Stimulated activated CD4-positive, alpha-beta T cell treated with anti-CD3 and anti-CD28 coated beads, Interleukin-4, amount 100 ng/mL, for 48 hours (primary cell): ENCODE results near the gene MAPK8IP1.

Source experiments
- DNase-seq, 2 donors: peaks; one replicate each; pipeline ENCODE4 v3.0.0-alpha.2; 2020; ENCODE audit warnings: low read depth in 2 of 2

The MAPK8IP1 gene

DNA sequence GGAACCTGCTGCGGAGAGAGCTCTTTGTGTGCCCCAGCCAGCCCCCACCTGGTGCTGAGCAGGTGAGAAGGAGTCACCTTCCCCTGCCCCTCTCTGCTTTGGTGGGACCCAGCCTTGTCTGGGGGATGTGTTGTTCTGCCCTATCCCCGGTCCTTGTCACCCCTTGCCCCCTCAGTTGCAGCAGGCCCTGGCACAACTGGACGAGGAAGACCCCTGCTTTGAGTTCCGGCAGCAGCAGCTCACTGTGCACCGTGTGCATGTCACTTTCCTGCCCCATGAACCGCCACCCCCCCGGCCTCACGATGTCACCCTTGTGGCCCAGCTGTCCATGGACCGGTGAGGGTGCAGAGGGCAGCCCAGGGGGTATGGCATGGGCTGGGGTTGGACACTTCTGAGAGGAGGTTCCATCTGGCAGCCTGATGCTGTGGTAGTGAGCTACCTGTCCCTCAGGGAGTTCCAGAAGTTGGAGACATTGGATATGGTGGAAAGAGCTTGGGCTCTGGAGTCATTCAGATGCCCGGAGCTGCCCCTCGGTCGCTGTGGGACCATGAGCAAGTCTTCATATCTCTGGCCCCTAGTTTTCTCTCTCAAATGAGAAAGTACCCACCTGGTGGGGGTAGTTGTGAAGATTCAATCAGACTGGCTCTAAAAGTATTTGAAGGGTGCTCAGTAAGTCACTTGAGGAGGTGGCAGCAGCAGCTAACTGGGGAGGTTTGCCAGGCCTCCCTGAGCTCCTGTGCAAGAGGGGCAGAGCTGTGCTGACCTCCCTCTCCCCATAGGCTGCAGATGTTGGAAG, 41.3 kb downstream of the MAPK8IP1 start:
- DNase-seq: no peak

GRCh38 chr11:45927332-45927683, 41.9 kb downstream of the MAPK8IP1 start:
- no peak for DNase-seq

DNA sequence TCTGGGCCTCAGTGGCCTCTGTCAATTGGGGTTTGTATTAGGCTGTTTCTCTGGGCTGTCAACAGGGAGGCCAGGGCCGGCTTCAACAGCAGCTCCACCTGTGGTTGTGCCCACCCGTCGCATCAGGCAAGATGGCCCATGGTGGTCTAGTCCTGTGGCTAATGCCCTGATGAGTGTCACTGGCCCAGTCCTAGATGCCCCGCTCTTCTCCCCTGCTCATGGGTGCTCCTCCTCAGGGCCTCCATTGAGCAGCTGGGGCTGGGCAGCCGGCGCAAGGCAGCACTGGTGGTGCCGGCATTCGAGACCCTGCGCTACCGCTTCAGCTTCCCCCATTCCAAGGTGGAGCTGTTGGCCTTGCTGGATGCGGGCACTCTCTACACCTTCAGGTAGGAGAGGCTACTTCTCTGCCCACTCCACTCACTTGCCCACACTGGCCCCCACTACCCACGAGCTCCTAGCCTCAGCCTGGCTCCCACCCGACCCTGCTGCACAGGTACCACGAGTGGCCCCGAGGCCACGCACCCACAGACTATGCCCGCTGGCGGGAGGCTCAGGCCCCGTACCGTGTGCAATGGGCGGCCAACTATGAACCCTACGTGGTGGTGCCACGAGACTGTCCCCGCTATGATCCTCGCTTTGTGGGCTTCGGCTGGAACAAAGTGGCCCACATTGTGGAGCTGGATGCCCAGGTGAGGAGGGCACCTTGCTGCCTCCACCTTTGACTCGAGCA, 42.4 kb downstream of the MAPK8IP1 start:
- DNase-seq: no peak

- no peak for DNase-seq
Observed at GRCh38 chr11:45928535-45929215, 43.2 kb downstream of the MAPK8IP1 start.

DNA sequence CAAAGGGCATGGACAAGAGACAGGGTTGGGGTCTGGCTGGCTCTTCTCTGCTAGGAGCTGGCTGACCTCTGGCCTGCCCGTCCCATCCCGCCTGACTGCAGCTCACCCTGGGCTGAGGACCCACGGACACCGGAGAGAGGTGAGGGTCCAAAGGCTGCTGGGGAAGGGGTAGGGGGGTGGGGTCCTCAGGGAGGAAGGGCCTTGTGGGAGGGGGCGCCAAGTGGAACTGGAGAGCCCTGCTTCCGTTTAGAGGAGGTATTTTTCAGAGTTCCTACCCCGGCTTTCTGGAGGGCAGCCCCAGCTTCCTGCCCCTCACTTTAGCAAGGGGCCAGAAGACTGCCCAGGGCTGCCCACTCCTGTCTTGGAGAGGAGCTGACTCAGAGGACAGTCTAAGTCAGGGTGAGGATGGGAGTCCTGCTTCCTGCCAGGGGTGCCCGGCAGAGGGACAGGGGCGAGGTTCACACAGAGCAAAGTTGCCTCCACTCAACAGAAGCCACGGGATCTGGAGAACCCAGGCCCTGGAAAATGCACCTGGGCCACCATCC, 44.1 kb downstream of the MAPK8IP1 start:
- no peak for DNase-seq

DNA sequence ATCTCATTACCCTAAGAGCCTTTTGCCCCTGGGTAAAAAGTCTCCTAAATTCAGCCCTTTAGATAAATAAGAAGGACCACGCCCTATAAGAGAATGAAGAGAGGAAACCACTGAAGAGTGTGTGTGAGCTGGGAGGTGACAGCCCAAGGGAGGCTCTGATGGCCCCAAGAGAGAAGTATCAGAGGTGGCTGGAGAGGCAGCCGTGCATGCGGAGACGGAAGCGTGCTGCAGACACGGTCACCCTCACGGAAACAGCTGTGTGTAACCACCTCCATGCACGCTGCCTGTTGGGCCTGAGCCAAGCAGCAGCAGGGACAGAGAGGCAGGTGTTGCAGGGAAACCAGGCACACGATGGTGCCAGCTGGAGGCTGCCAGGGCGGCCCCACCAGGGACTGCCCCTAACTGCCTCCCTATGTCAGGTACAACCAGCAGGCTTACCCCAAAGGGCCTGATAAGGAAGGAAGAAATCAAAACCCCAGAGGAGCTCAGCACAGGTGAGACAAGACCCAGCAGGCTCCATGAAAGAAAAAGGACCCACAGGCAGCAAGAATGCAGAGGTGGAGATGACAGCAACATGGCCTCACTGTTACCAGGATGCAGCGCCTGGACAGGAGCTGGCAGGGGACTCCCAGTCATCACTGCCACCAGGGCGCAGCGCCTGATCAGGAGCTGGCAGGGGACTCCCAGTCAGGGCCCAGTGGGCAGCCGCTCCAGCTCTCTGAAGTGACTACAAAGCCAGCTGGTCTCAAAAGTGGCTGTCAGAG, 44.8 kb downstream of the MAPK8IP1 start:
- DNase-seq: no peak

DNA sequence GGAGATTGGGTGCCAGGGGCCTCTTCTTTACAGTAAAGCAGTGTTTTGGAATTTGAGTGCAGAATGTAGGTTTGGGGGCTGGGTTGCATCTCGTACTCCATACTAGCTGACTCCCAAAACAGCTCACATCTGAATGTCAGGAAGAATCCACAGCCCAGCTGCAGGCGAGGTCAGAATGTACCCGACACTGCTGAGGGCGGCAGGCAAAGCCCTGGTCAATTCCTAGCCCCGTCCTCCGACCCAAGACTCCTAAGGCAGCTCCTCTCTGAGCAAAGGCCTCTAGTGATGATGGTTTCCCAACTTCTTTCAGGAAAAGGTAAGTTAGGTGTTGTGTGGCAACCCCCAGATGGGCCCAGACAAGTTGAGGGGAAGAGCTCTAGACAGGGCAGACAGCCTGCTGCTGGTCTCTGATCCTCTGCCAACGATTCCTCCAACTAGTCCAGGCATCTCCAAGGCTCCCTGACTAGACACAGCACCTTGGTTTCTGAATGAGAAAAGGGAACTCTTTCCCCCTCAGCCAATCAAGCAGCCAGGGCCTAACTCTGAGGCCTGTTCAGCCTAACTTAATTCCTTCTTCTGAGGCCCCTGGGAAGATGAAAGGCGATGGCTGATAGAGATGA, 45.6 kb downstream of the MAPK8IP1 start:
- no peak for DNase-seq

DNA sequence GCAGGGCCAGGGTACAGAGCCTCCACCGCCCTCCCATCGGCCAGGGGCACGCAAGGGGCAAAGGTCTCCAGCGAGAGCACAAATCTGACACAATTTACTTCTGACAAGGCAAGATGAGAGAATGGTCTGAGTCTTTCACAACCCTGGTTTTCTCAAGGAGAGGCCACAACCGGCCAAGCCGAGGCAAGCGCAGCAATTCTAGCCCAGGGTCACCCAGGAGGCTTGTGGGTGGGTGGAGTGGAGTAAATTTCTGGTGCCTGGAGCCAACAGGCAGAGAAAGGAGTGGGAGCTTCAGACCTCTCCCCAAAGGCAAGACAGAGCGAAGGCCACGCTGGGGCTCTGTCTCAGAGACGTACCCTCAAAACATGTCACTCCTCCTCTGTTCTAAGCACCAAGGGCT, 46.3 kb downstream of the MAPK8IP1 start:
- DNase-seq: no peak

DNA sequence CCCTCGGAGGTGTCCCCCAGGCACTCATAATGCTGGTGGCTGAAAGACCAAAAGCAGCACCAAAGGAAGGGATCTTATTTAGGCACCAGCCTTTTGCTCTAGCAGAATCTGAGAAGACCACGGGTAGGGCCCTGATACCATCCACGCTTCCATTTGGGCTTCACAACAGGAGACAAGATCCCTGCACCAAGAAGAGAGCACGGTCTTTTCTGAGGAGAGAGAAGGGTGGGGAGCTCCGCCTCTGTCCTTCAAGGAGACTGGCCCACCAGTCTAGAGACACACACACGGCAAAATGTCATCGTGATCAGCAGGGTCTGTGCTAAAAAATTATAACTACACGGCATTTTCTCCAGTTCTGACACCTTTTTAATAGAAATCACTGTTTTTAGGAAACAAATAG, 46.8 kb downstream of the MAPK8IP1 start:
- no peak for DNase-seq

DNA sequence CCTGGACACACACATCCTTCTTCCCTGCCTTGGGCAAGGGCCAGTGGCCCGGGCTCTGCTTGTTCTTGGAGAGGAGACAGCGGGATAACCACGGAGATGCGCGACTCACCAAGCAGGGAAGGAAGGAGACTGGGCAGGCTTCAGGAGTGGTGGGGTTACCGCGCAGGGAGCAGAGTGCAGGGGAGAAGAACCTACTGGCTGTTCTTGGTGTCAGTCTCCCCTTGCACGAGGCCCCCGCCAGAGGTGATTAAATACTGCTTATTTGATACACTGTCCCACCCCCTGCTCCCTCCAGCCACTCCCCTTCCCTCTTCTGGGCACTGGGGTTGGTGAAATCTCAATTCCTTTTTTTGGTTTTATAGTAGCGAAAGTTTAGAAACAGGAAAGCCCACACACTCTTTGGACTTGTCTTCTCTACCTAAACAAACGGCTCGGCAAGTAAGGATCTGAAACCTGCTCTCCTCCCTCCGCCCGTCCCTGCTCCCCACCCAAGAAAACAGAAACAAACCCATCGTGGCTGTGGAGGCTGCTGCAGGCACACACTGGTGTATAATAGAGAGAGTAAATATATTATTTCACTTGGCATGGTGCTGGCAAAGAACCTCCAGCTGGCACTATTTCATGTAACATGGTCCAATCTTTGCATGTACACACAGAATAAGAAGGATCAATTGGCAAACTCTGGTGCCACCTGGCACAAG, 47.8 kb downstream of the MAPK8IP1 start:
- DNase-seq: no peak

DNA sequence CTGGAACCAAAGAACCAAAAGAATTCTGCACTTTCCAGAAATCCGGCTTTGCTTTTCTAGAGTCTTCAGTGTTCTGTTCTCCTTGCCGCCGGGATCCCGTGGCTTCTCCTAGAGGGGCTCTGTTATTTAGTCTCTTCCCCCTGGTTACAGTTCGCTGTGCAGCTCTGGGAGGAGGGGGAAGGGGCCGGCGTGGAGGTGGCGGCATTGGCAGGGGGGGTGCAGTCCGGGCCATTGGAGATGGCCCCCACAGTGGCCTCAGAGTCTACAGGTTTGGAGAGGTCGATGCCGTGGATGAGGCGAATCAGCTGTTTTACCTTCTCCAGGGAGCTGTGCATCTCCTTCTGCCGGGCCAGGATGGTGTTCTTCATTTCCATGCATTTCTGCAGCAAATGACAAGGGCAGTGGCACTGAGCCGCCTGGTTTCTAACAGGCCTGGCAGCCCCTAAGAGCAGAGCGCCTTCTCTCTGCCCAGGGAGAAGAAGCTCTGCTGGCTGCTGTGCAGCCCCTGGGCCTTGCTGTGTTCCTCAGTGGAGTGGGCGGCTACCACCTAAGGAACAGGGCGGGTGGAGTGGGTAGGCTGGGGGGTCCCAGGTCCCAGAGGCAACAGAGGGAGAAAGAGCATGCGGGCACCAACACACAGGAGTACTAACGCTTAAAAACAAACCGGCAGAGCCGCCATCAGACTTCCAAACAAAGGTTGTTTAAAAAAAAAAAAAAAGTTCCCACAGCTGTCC, 48.6 kb downstream of the MAPK8IP1 start:
- no peak for DNase-seq

GRCh38 chr11:45934580-45935318, 49.3 kb downstream of the MAPK8IP1 start:
- DNase-seq: no peak

DNA sequence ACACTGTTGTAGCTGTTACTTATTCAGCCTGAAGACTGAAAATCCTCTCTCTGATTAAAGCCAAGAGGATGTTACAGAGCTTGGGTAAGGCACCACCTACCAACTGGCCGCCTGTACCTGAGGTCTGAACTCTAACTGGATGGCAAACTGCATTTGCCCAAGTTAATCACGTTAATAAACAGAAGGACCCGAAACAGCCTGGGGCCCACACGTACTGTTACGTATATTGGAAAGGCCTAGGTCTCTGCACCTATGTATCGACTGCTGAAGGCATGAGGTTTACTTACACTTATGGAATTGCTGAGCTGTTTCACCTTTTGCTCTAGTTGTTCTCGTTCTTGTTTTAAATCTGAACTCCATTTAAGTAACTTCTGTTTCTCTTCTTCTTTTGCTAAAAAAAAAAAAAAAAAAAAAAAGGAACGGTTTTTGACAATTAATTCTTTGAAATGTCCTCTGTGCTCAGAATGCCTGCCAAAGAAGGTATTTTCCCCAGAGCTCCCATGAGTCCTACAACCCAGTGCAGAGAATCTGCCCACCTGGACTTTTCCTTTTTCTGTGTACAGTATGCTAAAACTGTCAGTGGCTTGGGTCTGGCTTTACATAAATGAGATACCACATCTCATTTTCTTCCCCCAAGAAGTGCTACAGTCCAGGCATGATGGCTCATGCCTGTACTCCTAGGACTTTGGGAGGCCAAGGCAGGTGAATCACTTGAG, 50.1 kb downstream of the MAPK8IP1 start:
- no peak for DNase-seq

DNA sequence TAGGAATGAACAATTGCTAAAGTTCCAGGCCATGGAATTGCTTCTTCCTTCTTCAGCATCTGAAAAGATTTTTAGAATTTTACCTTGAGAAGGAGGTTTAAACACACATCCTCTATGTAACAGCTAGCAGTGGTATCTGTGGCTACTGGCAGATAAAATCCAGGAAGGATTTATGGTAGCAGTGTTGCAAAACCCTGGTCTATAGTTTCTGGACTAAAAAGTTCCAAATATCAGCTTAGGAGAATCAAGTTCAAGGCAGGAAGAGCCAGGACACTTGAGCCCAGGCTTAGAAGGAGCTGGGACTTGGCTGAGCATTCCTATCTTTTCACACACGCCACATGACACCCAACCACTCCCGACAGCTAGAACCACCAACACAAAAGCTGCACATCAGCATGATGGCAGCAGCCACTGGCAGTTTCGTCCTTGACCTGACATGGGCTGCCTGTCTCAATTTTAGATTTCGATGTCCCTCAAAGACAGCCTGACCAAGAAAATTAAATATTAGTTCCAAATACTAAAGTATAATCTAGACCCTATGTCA, 51.1 kb downstream of the MAPK8IP1 start:
- no peak for DNase-seq

- DNase-seq: no peak
Observed at GRCh38 chr11:45937916-45938315, 52.5 kb downstream of the MAPK8IP1 start.

DNA sequence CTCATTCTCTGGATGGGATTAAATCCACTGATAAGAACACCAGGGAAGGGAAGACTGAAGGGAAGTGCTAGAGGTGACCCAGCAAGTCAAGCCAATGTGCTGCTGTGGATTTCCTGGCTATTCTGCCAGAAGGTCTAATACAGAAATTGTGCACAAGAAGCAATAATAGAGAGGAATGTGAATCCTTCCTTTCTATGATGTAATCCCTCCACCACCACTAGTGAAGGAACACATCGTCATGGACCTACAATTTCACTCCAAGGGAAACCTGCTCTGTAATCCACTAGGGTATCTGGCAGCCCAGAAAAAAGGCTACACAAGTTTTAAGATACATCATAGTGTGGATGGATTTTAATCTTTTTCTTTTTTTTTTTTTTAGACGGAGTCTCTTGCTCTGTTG, 54.4 kb downstream of the MAPK8IP1 start:
- no peak for DNase-seq

- no peak for DNase-seq
Observed at GRCh38 chr11:45941285-45941684, 55.8 kb downstream of the MAPK8IP1 start.

- DNase-seq: no peak
Observed at GRCh38 chr11:45942381-45942780, 56.9 kb downstream of the MAPK8IP1 start.
